Smooth muscle cell (in vitro differentiated cells): ENCODE measurements around the gene ZNFX1. TPM values are rescaled to one million over a fixed set of nuclear protein-coding genes. Genes with fewer than 3 reads are reported as not detected.

Experiments used
- DNase-seq: peaks from one replicate; lab custom pipeline; 2025; ENCODE audit not compliant: unreplicated experiment; lab: John Stamatoyannopoulos, UW
- H2AFZ ChIP-seq: fragments of 200-600 bp; sonication (generic); 2 replicates; pipeline ENCODE4 v1.6.0; 2016; ENCODE audit warnings: antibody characterized with exemption, low read depth, mild to moderate bottlenecking
- H3F3A ChIP-seq: fragments of 200-600 bp; sonication (generic); 2 replicates; pipeline ENCODE4 v1.6.0; 2017; ENCODE audit warnings: antibody characterized with exemption, low read depth
- H3K27ac ChIP-seq: fragments of 200-600 bp; sonication (generic); 2 replicates; pipeline ENCODE4 v1.5.1; 2016; ENCODE audit warnings: low read depth, mild to moderate bottlenecking
- H3K27me3 ChIP-seq: fragments of 200-600 bp; sonication (generic); 2 replicates; pipeline ENCODE4 v1.6.1; 2016; ENCODE audit warnings: low read depth, mild to moderate bottlenecking
- H3K36me3 ChIP-seq: fragments of 200-600 bp; sonication (generic); 2 replicates; pipeline ENCODE4 v1.5.1; 2016; ENCODE audit warnings: low read depth
- H3K4me1 ChIP-seq: fragments of 200-600 bp; sonication (generic); 2 replicates; pipeline ENCODE4 v1.5.1; 2016; ENCODE audit warnings: low read depth
- H3K4me2 ChIP-seq: fragments of 200-600 bp; sonication (generic); 2 replicates; pipeline ENCODE4 v1.6.0; 2016; ENCODE audit warnings: mild to moderate bottlenecking
- H3K4me3 ChIP-seq: fragments of 200-600 bp; sonication (generic); 2 replicates; pipeline ENCODE4 v1.5.1; 2016; ENCODE audit warnings: mild to moderate bottlenecking
- H3K79me2 ChIP-seq: fragments of 200-600 bp; sonication (generic); 2 replicates; pipeline ENCODE4 v1.6.0; 2016; ENCODE audit warnings: low read depth, mild to moderate bottlenecking
- H3K9ac ChIP-seq: fragments of 200-600 bp; sonication (generic); 2 replicates; pipeline ENCODE4 v1.6.0; 2016; ENCODE audit warnings: low read depth
- H3K9me3 ChIP-seq: fragments of 200-600 bp; sonication (generic); replicated peaks from 2 replicates; pipeline ENCODE4 v1.5.1; 2016; ENCODE audit warnings: low read depth
- H4K20me1 ChIP-seq: fragments of 200-600 bp; sonication (generic); 2 replicates; pipeline ENCODE4 v1.6.0; 2016; ENCODE audit warnings: low read depth
- CTCF ChIP-seq: fragments of 200-600 bp; sonication (generic); IDR thresholded peaks from 2 replicates; pipeline ENCODE4 v1.5.1; 2017; ENCODE audit warnings: borderline replicate concordance, mild to moderate bottlenecking, antibody characterized with exemption; ENCODE audit not compliant: insufficient read depth, poor library complexity, severe bottlenecking
- WGBS: methylation state at CpG from one replicate; pipeline ENCODE4 v1.1.7; 2016; ENCODE audit warnings: low lambda C conversion rate; 5-methylcytosine and 5-hydroxymethylcytosine counted together
- polyA plus RNA-seq: library from polyadenylated mRNA; unstranded; fragments of >200 nt; fragmentation: Nextera tagmentation; extraction: Ambion mirVana; gene quantifications from 2 replicates; pipeline ENCODE4 v1.2.1, GENCODE V29; 2016
- total RNA-seq: library from RNA; depleted of rRNA; stranded (reverse); fragments of >200 nt; gene quantifications from 2 replicates; pipeline ENCODE4 v1.2.3, GENCODE V29; 2014

Gene ZNFX1
- total and polyA plus RNA-seq, 2 experiments from 2014 or later, result 15.9 to 16.4 TPM

- no peaks in the 10 kb centered on the region for H3K36me3 ChIP-seq
- H3K27ac ChIP-seq, result no peak overlapping the region
- TF ChIP-seq CTCF, result no peak
- H3K9ac ChIP-seq, result no peak overlapping the region
- WGBS, result 94% methylated on average over 3 of the region's 3 CpGs
- no peak for DNase-seq
- H3K27me3 ChIP-seq, result no peaks in the 10 kb centered on the region
- peaks cover 3% of the 10 kb centered on the region for H3K4me1 ChIP-seq
- H3K9me3 ChIP-seq, result no peaks in the 10 kb centered on the region
- H2AFZ ChIP-seq, result no peak overlapping the region
- peaks cover 8% of the 10 kb centered on the region for H3K79me2 ChIP-seq
- H3F3A ChIP-seq, result no peaks in the 10 kb centered on the region
- no peak overlapping the region for H3K4me2 ChIP-seq
- H3K4me3 ChIP-seq, result no peak overlapping the region
- peaks cover 1% of the 10 kb centered on the region for H4K20me1 ChIP-seq
These were observed 62.6 kb downstream of the ZNFX1 start for GRCh38 chr20:49215232-49215631.

DNA sequence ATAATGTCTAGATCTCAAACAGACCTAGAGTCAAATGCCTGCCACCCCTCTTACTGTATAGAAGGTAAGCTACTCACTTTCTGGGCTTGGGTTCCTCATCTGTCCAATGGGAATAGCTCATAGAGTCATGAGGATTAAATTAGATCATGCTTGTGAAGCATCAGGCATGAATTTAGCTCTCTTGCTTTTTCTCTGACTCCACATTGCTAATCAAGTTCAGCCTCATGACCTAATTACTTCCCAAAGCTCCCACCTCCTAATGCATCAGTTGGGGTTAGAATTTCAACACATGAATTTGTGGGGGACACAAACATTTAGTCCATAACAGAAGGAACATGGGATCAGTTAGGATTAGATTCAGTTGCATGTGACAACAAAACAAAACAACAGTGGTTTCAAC is 63.3 kb downstream of the ZNFX1 start:
- Histone ChIP-seq H2AFZ (no peak overlapping the region), H3K27me3 (no peaks in the 10 kb centered on the region), H3F3A (no peaks in the 10 kb centered on the region), H3K4me2 (no peak overlapping the region), H3K79me2 (peaks cover 2% of the 10 kb centered on the region), H3K4me3 (no peak overlapping the region), H3K9ac (no peak overlapping the region), H4K20me1 (no peaks in the 10 kb centered on the region), H3K27ac (no peak overlapping the region), H3K9me3 (no peaks in the 10 kb centered on the region), H3K4me1 (no peaks in the 10 kb centered on the region), H3K36me3 (no peaks in the 10 kb centered on the region)
- no peak for TF ChIP-seq CTCF
- no peak for DNase-seq

- no peaks in the 10 kb centered on the region for H4K20me1 ChIP-seq
- no peak overlapping the region for H3K4me2 ChIP-seq
- WGBS, result 97% methylated on average over 1 of the region's 1 CpG
- no peak overlapping the region for H3K4me3 ChIP-seq
- H3F3A ChIP-seq, result no peaks in the 10 kb centered on the region
- H3K27me3 ChIP-seq, result no peaks in the 10 kb centered on the region
- H3K9me3 ChIP-seq, result no peaks in the 10 kb centered on the region
- DNase-seq, result no peak
- H3K79me2 ChIP-seq, result no peaks in the 10 kb centered on the region
- no peak for TF ChIP-seq CTCF
- H2AFZ ChIP-seq, result no peak overlapping the region
- no peaks in the 10 kb centered on the region for H3K4me1 ChIP-seq
- H3K27ac ChIP-seq, result no peak overlapping the region
- H3K36me3 ChIP-seq, result no peaks in the 10 kb centered on the region
- no peak overlapping the region for H3K9ac ChIP-seq
These were observed 67.1 kb downstream of the ZNFX1 start for GRCh38 chr20:49210757-49211110.

DNA sequence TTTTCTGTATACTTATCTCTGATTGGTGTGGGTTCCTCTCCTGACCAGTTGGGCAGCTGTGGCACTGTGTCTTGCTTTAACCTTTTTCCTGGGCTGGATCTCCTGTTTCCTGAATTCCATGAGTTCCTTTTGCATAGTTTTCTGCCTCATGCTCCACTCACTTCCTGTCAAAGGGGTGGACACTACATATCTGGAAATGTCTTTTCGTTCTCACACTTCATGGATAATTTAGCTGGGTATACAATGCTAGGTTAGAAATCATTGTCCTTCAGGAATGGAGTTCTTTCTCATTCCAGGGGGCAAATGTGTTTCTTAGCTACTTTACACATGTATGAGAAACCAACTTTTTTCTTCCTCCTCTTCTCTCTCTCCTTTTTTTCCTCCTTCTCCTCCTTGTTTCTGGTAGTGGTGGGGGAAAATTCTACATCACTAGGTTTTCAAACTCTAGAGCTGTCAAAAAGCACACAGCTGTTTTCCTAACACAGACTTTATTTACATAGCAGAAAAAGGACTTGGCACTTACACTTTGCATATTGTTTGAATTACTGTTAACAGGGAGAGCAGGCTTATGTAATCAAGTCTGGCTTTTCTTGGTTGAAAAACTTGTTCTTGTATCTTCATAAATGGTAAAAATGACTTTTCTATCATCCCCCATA is 67.6 kb downstream of the ZNFX1 start:
- TF ChIP-seq CTCF, result no peak
- H3K79me2 ChIP-seq, result no peaks in the 10 kb centered on the region
- no peak overlapping the region for H3K4me2 ChIP-seq
- no peak overlapping the region for H2AFZ ChIP-seq
- DNase-seq, result no peak
- no peaks in the 10 kb centered on the region for H3K27me3 ChIP-seq
- H3K36me3 ChIP-seq, result no peaks in the 10 kb centered on the region
- no peaks in the 10 kb centered on the region for H4K20me1 ChIP-seq
- H3K4me1 ChIP-seq, result no peaks in the 10 kb centered on the region
- no peaks in the 10 kb centered on the region for H3K9me3 ChIP-seq
- H3K9ac ChIP-seq, result no peak overlapping the region
- H3K27ac ChIP-seq, result no peak overlapping the region
- 100% methylated on average over 1 of the region's 1 CpG for WGBS
- no peak overlapping the region for H3K4me3 ChIP-seq
- H3F3A ChIP-seq, result no peaks in the 10 kb centered on the region
